GM18526 (cell line): ENCODE measurements around the gene AOC1.

ENCODE experiments used
- POLR2A ChIP-seq: IDR thresholded peaks from 3 replicates; pipeline ENCODE4 v1.6.1; 2011; ENCODE audit not compliant: insufficient read length; ENCODE audit errors: extremely low read depth

Gene AOC1

DNA sequence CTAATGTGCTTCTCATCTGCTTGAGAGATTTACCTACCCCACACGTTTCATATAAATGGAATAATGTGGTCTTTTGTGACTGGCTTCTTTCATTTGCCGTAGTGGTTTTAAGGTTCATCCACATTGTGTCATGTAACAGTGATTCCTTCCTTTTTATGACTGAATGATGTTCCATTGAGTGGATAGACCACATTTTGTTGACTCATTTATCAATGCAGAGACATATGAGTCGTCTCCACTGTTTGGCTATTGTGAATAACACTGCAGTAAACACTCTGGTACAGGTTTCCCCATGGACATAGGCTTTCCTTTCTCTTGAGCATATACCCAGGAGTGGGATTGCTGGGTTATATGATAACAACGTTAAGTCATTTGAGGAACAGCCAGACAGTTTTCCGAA lies 2.0 kb upstream of the AOC1 start:
- TF ChIP-seq POLR2A = no peak

DNA sequence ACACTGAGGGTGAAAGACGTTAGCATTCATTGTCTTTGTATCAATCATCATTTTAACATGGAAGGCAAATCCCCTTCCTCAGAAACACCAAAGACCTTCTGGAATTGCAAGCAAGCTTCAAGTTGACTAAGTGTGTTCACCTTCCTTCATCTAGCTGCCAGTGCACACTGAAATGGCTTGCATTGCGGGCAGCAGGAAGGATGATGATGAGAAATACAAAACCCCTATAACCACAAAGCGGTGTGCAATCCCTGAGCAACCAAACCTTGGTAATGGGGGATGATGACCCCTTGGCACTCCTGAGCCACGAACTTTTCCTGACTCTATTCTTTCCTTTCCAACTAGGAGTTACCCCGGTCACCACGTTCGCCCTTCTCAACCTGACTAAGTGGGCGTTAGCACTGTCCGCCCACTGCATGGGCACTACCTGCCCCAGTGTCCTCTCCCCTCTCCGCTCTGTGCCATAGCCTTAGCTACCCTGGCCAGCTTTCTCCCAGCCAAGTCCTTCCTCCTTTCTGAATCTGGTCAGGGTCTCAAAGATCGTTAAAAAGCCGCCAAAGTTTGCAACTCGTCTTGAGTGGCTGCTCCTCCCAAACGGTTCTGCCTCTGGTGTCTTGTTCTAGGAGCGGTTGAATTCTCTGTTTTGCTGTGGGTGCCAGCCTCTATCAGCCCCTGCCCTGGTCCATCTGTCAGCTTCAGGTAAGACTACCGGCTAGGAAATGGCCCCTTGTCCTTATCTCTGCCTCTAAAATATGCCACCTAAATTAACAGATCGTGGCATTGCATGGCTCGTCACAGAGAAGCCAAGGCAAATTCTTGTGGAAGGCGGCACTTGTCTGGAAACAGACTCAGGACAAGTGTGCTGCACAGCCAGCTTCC lies 586 bp upstream of the AOC1 start:
- TF ChIP-seq POLR2A = no peak

DNA sequence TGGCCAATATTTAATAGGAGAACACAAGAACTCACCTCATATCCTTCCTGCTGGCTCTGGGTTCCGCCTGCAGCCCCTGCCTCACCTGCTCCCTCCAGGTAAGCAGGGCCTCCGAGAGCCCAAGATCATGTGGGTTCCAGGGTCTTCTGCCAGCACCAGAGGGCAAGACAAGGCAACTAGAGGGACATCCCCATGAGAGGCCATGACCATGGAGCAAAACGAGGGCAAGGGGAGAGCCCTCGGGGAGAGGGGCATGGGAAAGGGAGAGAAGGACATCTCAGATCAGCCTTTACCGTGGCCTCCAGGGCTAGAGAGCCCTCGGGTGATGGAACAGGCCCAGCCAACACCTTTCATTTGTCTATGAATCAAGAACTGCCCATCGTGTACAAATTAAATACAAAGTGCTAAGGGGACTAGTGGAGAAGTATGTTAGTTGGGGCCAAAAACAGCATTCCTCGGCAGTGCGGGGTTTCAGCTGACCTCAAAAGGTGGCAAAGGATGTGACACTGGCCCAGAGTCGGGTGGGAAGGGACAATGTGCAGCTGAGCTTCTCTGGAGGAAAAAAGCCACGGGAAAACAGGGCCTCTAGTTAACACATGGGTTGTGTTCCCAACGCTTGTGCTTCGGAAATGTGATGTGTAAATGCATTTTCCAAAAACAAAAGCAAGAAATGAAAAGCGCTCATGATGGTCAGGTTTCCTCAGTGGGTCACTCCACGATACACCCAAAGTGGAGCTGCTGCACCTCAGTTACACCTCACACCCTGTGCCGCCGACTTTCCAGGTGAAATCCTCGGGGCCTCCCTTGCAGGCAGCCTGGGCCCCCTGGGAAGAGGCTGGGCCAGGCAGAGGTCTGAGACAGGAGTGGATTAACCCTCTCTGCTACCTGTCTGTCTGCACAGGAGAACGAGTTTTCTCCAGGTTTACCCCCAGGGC lies 2.0 kb downstream of the AOC1 start:
- TF ChIP-seq POLR2A = no peak

DNA sequence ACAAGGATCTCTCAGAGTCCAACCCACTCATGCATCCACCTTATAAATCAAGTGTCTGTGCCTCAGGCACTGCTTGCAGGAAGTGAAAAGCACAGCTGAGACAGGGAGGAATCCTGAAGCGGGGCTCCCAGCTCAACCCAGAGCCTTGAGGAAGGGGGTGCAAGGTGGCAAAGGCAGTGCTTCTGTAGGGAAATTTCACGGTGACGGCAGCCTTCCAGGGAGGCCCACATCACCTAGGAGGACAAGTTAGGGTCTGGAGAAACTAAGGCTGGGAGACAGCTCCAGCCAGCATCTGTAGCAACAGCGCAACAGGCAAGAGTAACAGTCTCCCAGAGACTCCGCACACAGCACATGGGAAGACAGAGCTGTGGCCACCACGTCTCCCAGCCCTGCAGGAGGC lies 2.7 kb downstream of the AOC1 start:
- TF ChIP-seq POLR2A = no peak

DNA sequence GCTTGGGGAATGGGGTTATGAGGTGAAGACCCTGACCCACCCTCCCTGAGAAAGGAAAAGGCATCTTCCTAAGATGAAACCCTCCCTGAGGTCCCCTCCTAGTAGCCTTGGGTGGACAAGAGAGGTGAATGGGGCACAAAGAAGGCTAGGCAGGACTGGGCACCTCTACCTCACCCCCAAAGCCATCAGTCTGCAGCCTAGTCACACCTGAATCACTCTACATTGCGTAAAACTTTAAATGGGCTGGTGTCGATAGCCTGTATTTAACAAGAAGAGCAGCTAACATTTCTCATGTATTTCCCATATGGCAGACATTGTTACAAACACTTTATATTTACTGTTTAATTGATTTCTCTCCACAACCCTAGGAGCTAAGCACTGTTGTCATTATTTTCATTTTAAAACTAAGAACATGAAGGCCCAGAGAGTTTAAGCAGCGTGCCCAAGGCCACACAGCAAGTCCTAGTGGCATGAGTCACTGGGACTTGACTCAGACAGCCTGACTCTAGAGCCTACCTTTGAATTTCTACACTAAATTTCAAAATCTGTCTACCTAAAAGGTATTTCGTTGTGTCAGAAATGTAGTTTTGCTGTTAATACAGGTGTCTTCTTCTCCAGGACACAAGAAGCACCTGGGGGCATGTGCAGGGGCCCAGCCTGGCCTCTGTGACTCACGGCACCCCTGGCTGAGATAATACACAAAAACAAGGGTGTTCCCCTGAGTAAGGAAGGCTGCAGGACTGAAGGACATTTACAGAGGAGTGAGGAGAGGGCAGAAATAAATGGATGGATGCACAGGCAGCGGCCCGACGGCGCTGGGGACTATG lies 3.4 kb downstream of the AOC1 start:
- TF ChIP-seq POLR2A = no peak

DNA sequence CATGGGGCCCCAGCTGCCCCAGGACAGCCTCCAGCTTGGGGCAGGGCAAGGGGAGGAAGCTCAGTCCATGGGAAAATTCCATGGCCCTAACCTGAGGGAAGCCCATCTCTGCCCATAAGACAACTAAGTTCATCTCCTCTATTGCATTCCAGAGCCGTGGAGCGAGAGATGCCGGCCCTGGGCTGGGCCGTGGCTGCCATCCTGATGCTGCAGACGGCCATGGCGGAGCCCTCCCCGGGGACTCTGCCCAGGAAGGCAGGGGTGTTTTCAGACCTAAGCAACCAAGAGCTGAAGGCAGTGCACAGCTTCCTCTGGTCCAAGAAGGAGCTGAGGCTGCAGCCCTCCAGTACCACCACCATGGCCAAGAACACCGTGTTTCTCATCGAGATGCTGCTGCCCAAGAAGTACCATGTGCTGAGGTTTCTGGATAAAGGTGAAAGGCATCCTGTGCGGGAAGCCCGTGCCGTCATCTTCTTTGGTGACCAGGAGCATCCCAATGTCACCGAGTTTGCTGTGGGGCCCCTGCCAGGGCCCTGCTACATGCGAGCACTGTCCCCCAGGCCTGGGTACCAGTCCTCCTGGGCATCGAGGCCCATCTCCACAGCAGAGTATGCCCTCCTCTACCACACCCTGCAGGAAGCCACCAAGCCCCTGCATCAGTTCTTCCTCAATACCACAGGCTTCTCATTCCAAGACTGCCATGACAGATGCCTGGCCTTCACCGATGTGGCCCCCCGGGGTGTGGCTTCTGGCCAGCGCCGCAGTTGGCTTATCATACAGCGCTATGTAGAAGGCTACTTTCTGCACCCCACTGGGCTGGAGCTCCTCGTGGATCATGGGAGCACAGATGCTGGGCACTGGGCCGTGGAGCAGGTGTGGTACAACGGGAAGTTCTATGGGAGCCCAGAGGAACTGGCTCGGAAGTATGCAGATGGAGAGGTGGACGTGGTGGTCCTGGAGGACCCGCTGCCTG lies 4.3 kb downstream of the AOC1 start:
- no peak for TF ChIP-seq POLR2A

DNA sequence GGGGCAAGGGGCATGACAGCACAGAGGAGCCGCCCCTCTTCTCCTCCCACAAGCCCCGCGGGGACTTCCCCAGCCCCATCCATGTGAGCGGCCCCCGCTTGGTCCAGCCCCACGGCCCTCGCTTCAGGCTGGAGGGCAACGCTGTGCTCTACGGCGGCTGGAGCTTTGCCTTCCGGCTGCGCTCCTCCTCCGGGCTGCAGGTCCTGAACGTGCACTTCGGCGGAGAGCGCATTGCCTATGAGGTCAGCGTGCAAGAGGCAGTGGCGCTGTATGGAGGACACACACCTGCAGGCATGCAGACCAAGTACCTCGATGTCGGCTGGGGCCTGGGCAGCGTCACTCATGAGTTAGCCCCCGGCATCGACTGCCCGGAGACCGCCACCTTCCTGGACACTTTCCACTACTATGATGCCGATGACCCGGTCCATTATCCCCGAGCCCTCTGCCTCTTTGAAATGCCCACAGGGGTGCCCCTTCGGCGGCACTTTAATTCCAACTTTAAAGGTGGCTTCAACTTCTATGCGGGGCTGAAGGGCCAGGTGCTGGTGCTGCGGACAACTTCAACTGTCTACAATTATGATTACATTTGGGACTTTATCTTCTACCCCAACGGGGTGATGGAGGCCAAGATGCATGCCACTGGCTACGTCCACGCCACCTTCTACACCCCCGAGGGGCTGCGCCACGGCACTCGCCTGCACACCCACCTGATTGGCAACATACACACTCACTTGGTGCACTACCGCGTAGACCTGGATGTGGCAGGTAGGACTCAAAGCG lies 5.1 kb downstream of the AOC1 start:
- TF ChIP-seq POLR2A = no peak

DNA sequence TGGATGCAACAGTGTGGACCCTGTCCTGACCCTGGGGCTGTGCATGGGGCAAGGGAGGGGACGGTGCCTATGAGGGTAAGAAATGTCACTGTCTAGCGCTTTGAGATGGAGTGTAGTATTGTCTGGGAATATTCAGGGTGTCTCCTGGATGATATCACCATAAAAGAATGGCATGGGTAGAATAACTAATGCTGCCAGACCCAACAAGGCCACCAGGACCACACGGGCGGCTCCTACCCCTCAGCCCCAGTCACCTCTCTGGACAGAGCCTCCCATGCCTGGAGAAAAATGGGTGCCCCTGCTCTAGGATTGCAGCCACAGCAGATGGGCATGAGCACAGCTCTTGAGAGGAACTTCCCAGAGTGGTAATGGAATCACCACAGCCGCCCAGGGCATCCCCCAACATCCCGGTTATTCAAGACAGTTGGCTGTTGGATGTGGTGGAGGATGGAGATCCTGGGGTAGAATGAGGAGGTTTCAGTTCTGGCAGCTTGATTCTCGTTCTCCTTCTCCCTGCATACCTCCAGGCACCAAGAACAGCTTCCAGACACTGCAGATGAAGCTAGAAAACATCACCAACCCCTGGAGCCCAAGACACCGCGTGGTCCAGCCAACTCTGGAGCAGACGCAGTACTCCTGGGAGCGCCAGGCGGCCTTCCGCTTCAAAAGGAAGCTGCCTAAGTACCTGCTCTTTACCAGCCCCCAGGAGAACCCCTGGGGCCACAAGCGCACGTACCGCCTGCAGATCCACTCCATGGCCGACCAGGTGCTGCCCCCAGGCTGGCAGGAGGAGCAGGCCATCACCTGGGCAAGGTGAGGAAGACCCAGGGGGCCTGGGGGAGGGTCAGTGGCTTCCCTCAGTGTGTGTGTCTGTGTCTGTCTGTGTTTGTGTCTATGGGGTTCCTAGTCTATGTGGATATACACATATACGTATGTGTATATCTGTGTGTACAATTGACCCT lies 6.2 kb downstream of the AOC1 start:
- no peak for TF ChIP-seq POLR2A

DNA sequence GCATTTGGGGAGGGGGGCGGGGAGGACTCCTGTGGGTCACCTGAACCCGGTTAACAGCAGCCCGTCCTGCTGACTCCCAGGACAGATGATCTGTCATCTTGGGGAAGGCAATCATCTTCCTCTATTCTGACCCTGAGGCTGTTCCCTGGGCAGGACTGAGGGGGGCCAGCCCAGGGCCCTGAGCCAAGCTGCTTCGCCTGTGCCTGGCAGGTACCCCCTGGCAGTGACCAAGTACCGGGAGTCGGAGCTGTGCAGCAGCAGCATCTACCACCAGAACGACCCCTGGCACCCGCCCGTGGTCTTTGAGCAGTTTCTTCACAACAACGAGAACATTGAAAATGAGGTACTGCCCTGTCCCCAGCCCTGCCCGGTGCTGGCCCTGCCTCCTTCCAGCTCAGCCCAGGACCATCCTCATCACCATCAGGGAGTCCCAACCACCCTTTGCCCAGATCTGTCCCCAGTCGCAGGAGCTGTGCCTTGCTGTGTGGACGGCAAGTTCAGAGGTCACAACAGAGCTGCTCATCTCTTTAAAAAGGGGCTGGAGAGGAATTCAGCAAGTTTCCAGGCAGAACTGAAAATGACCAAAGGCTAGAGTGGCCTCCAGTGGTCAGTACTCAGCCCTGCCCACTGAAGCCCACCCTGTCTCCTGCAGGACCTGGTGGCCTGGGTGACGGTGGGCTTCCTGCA lies 8.1 kb downstream of the AOC1 start:
- TF ChIP-seq POLR2A = no peak

DNA sequence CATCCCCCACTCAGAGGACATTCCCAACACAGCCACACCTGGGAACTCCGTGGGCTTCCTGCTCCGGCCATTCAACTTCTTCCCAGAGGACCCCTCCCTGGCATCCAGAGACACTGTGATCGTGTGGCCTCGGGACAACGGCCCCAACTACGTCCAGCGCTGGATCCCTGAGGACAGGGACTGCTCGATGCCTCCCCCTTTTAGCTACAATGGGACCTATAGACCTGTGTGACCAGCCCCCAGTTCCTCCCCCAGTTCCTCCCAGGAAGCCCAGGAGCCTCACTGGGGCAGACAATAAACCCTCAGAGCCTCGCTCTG lies 8.6 kb downstream of the AOC1 start:
- no peak for TF ChIP-seq POLR2A

DNA sequence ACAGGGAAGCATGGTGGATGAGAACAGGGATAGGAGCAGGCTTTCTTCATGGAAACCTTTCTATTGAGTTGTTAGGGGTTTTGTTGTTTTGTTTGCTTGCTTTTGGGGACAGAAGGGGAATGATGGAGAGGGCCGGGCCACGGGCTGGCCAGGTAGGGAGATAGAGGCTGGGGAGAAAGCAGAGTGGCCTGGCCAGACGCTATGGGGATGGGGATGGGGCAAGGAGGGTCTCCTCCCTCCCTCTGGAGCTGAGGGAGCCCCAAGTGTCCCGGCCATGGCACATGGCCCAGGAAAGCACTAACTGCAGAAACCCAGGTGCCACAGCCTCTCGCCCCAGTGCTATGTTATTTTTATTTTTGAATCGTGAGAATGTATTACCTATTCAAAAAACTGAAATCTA lies 10.0 kb downstream of the AOC1 start:
- TF ChIP-seq POLR2A = no peak

DNA sequence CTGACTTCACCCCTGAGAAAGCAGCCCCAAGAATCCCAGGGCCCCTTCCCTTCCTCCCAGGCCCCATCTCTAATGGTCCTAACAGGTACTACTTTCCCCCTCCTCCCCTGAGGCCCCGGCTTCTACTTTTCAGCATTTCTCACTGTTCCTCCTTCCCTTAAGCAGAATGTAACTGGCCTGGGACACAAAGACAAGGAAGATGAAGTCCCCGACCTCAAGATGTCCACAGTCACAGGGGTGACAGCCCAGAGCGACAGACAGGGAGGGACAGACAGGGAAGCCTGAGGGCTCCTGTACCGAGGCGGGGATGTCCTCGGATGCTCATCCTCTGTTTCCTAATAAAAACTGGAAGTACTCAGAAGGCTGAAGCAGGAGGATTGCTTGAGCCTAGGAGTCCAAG lies 11.6 kb downstream of the AOC1 start:
- TF ChIP-seq POLR2A = no peak
